PC-9 (cell line): Measurements from ENCODE around the gene ZDBF2.

Experiments
- CTCF ChIP-seq: fragments of 200-600 bp; sonication (generic); conservative IDR thresholded peaks from 2 replicates; pipeline ENCODE4 v1.6.1; 2017; ENCODE audit warnings: mixed run types, antibody characterized with exemption, mild to moderate bottlenecking, moderate library complexity
- EZH2 ChIP-seq: fragments of 200-600 bp; sonication (generic); IDR thresholded peaks from 2 replicates; pipeline ENCODE4 v1.8.0; 2017; ENCODE audit warnings: antibody characterized with exemption, low read depth

GRCh38 chr2:206323486-206323885 is 49.0 kb downstream of the ZDBF2 start:
- TF ChIP-seq CTCF (no peak), EZH2 (no peak)
